Erythroblast (primary cell): ENCODE data around the gene MYH16.

Experiments used
- GATA1 ChIP-seq: IDR thresholded peaks from 2 replicates; pipeline ENCODE4 v1.6.1; 2011; ENCODE audit warnings: low read depth, mild to moderate bottlenecking, control low read depth, low read length, moderate library complexity
- POLR2A ChIP-seq: IDR thresholded peaks from 2 replicates; pipeline ENCODE4 v1.6.1; 2011; ENCODE audit warnings: mild to moderate bottlenecking, low read length

GRCh38 chr7:99265848-99266480 lies 6.7 kb upstream of the MYH16 start:
- TF ChIP-seq POLR2A (no peak), GATA1 (no peak)
